Measurements from ENCODE around the gene GOLPH3. TPM values are rescaled to one million over a fixed set of nuclear protein-coding genes. Genes with fewer than 3 reads are reported as not detected.

Gene GOLPH3
- polyA plus RNA-seq, 2 donors = 31.9 to 34.9 TPM

- WGBS, 2 donors = 84 to 85% methylated on average over 2 of the region's 2 CpGs
- Histone ChIP-seq H3K27ac (ENCODE audit: low read depth in 2 of 2, low read length in 1 of 2) (no peak overlapping the region), H3K27me3 (ENCODE audit: control insufficient read depth in 1 of 2, insufficient read depth in 2 of 2, low read length in 2 of 2) (no peaks in the 10 kb centered on the region), H3K4me1 (ENCODE audit: control insufficient read depth in 2 of 2, insufficient read depth in 2 of 2, low read length in 1 of 2) (peaks cover 2 to 4% of the 10 kb centered on the region in 2 donors), H3K36me3 (ENCODE audit: control insufficient read depth in 2 of 2, insufficient read depth in 2 of 2, low read length in 1 of 2) (no peaks in the 10 kb centered on the region), H3K4me3 (ENCODE audit: low read depth in 1 of 2, low read length in 2 of 2) (no peak overlapping the region), H3K9me3 (ENCODE audit: control insufficient read depth in 2 of 2, insufficient read depth in 1 of 2, low read depth in 1 of 2, low read length in 1 of 2) (no peaks in the 10 kb centered on the region)
Measured at GRCh38 chr5:32158679-32158975, 15.5 kb downstream of the GOLPH3 start.

- Histone ChIP-seq H3K27ac (ENCODE audit: low read depth in 2 of 2, low read length in 1 of 2) (no peak overlapping the region), H3K9me3 (ENCODE audit: control insufficient read depth in 2 of 2, insufficient read depth in 1 of 2, low read depth in 1 of 2, low read length in 1 of 2) (no peaks in the 10 kb centered on the region), H3K4me1 (ENCODE audit: control insufficient read depth in 2 of 2, insufficient read depth in 2 of 2, low read length in 1 of 2) (peaks cover 2 to 4% of the 10 kb centered on the region in 2 donors), H3K27me3 (ENCODE audit: control insufficient read depth in 1 of 2, insufficient read depth in 2 of 2, low read length in 2 of 2) (no peaks in the 10 kb centered on the region), H3K4me3 (ENCODE audit: low read depth in 1 of 2, low read length in 2 of 2) (no peak overlapping the region), H3K36me3 (ENCODE audit: control insufficient read depth in 2 of 2, insufficient read depth in 2 of 2, low read length in 1 of 2) (no peaks in the 10 kb centered on the region)
- 85 to 88% methylated on average over 4 of the region's 4 CpGs for WGBS, 2 donors
Measured at GRCh38 chr5:32157078-32157477, 17.0 kb downstream of the GOLPH3 start.

- H3K4me1 ChIP-seq (ENCODE audit: control insufficient read depth in 2 of 2, insufficient read depth in 2 of 2, low read length in 1 of 2) = peaks cover 2 to 4% of the 10 kb centered on the region in 2 donors
- H3K27ac ChIP-seq (ENCODE audit: low read depth in 2 of 2, low read length in 1 of 2) = no peak overlapping the region
- WGBS, 2 donors = 89 to 92% methylated on average over 9 of the region's 9 CpGs
- H3K9me3 ChIP-seq (ENCODE audit: control insufficient read depth in 2 of 2, insufficient read depth in 1 of 2, low read depth in 1 of 2, low read length in 1 of 2) = no peaks in the 10 kb centered on the region
- no peaks in the 10 kb centered on the region for H3K36me3 ChIP-seq (ENCODE audit: control insufficient read depth in 2 of 2, insufficient read depth in 2 of 2, low read length in 1 of 2)
- no peaks in the 10 kb centered on the region for H3K27me3 ChIP-seq (ENCODE audit: control insufficient read depth in 1 of 2, insufficient read depth in 2 of 2, low read length in 2 of 2)
- no peak overlapping the region for H3K4me3 ChIP-seq (ENCODE audit: low read depth in 1 of 2, low read length in 2 of 2)
Measured at GRCh38 chr5:32156635-32157034, 17.5 kb downstream of the GOLPH3 start.

GRCh38 chr5:32155211-32155610 is 18.9 kb downstream of the GOLPH3 start:
- 89 to 91% methylated on average over 2 of the region's 2 CpGs for WGBS, 2 donors
- no peaks in the 10 kb centered on the region for H3K27me3 ChIP-seq (ENCODE audit: control insufficient read depth in 1 of 2, insufficient read depth in 2 of 2, low read length in 2 of 2)
- no peak overlapping the region for H3K4me3 ChIP-seq (ENCODE audit: low read depth in 1 of 2, low read length in 2 of 2)
- no peak overlapping the region for H3K27ac ChIP-seq (ENCODE audit: low read depth in 2 of 2, low read length in 1 of 2)
- peaks cover 2 to 4% of the 10 kb centered on the region in 2 donors for H3K4me1 ChIP-seq (ENCODE audit: control insufficient read depth in 2 of 2, insufficient read depth in 2 of 2, low read length in 1 of 2)
- H3K9me3 ChIP-seq (ENCODE audit: control insufficient read depth in 2 of 2, insufficient read depth in 1 of 2, low read depth in 1 of 2, low read length in 1 of 2) = no peaks in the 10 kb centered on the region
- H3K36me3 ChIP-seq (ENCODE audit: control insufficient read depth in 2 of 2, insufficient read depth in 2 of 2, low read length in 1 of 2) = no peaks in the 10 kb centered on the region

- Histone ChIP-seq H3K27ac (ENCODE audit: low read depth in 2 of 2, low read length in 1 of 2) (no peak overlapping the region), H3K4me1 (ENCODE audit: control insufficient read depth in 2 of 2, insufficient read depth in 2 of 2, low read length in 1 of 2) (peaks cover 2 to 4% of the 10 kb centered on the region in 2 donors)
- WGBS, 2 donors = 43 to 59% methylated on average over 3 of the region's 3 CpGs
Measured at GRCh38 chr5:32153723-32154122, 20.4 kb downstream of the GOLPH3 start.

GRCh38 chr5:32151198-32151597 is 22.9 kb downstream of the GOLPH3 start:
- Histone ChIP-seq H3K36me3 (ENCODE audit: control insufficient read depth in 2 of 2, insufficient read depth in 2 of 2, low read length in 1 of 2) (no peaks in the 10 kb centered on the region), H3K4me3 (ENCODE audit: low read depth in 1 of 2, low read length in 2 of 2) (no peak overlapping the region), H3K4me1 (ENCODE audit: control insufficient read depth in 2 of 2, insufficient read depth in 2 of 2, low read length in 1 of 2) (no peaks in the 10 kb centered on the region), H3K9me3 (ENCODE audit: control insufficient read depth in 2 of 2, insufficient read depth in 1 of 2, low read depth in 1 of 2, low read length in 1 of 2) (no peaks in the 10 kb centered on the region), H3K27me3 (ENCODE audit: control insufficient read depth in 1 of 2, insufficient read depth in 2 of 2, low read length in 2 of 2) (no peaks in the 10 kb centered on the region), H3K27ac (ENCODE audit: low read depth in 2 of 2, low read length in 1 of 2) (no peak overlapping the region)
- WGBS, 2 donors = 91 to 92% methylated on average over 6 of the region's 6 CpGs

More at GRCh38 chr5:32153723-32154122, 20.4 kb downstream of the GOLPH3 start:
- Histone ChIP-seq H3K27me3 (ENCODE audit: control insufficient read depth in 1 of 2, insufficient read depth in 2 of 2, low read length in 2 of 2) (no peaks in the 10 kb centered on the region), H3K4me3 (ENCODE audit: low read depth in 1 of 2, low read length in 2 of 2) (no peak overlapping the region), H3K9me3 (ENCODE audit: control insufficient read depth in 2 of 2, insufficient read depth in 1 of 2, low read depth in 1 of 2, low read length in 1 of 2) (no peaks in the 10 kb centered on the region), H3K36me3 (ENCODE audit: control insufficient read depth in 2 of 2, insufficient read depth in 2 of 2, low read length in 1 of 2) (no peaks in the 10 kb centered on the region)

GRCh38 chr5:32150366-32150765 is 23.8 kb downstream of the GOLPH3 start:
- no peaks in the 10 kb centered on the region for H3K4me1 ChIP-seq (ENCODE audit: control insufficient read depth in 2 of 2, insufficient read depth in 2 of 2, low read length in 1 of 2)
- no peaks in the 10 kb centered on the region for H3K9me3 ChIP-seq (ENCODE audit: control insufficient read depth in 2 of 2, insufficient read depth in 1 of 2, low read depth in 1 of 2, low read length in 1 of 2)
- H3K36me3 ChIP-seq (ENCODE audit: control insufficient read depth in 2 of 2, insufficient read depth in 2 of 2, low read length in 1 of 2) = no peaks in the 10 kb centered on the region
- no peak overlapping the region for H3K4me3 ChIP-seq (ENCODE audit: low read depth in 1 of 2, low read length in 2 of 2)
- H3K27me3 ChIP-seq (ENCODE audit: control insufficient read depth in 1 of 2, insufficient read depth in 2 of 2, low read length in 2 of 2) = no peaks in the 10 kb centered on the region
- 90 to 94% methylated on average over 1 of the region's 1 CpG for WGBS, 2 donors
- H3K27ac ChIP-seq (ENCODE audit: low read depth in 2 of 2, low read length in 1 of 2) = no peak overlapping the region

- H3K4me1 ChIP-seq (ENCODE audit: control insufficient read depth in 2 of 2, insufficient read depth in 2 of 2, low read length in 1 of 2) = no peaks in the 10 kb centered on the region
- H3K9me3 ChIP-seq (ENCODE audit: control insufficient read depth in 2 of 2, insufficient read depth in 1 of 2, low read depth in 1 of 2, low read length in 1 of 2) = no peaks in the 10 kb centered on the region
- no peaks in the 10 kb centered on the region for H3K27me3 ChIP-seq (ENCODE audit: control insufficient read depth in 1 of 2, insufficient read depth in 2 of 2, low read length in 2 of 2)
- no peaks in the 10 kb centered on the region for H3K36me3 ChIP-seq (ENCODE audit: control insufficient read depth in 2 of 2, insufficient read depth in 2 of 2, low read length in 1 of 2)
- H3K4me3 ChIP-seq (ENCODE audit: low read depth in 1 of 2, low read length in 2 of 2) = no peak overlapping the region
- WGBS, 2 donors = 91 to 93% methylated on average over 4 of the region's 4 CpGs
- H3K27ac ChIP-seq (ENCODE audit: low read depth in 2 of 2, low read length in 1 of 2) = no peak overlapping the region
Measured at GRCh38 chr5:32147959-32148358, 26.2 kb downstream of the GOLPH3 start.

- no peaks in the 10 kb centered on the region for H3K27me3 ChIP-seq (ENCODE audit: control insufficient read depth in 1 of 2, insufficient read depth in 2 of 2, low read length in 2 of 2)
- H3K9me3 ChIP-seq (ENCODE audit: control insufficient read depth in 2 of 2, insufficient read depth in 1 of 2, low read depth in 1 of 2, low read length in 1 of 2) = no peaks in the 10 kb centered on the region
- H3K36me3 ChIP-seq (ENCODE audit: control insufficient read depth in 2 of 2, insufficient read depth in 2 of 2, low read length in 1 of 2) = no peaks in the 10 kb centered on the region
- no peak overlapping the region for H3K4me3 ChIP-seq (ENCODE audit: low read depth in 1 of 2, low read length in 2 of 2)
- H3K27ac ChIP-seq (ENCODE audit: low read depth in 2 of 2, low read length in 1 of 2) = no peak overlapping the region
- WGBS, 2 donors = 61 to 68% methylated on average over 3 of the region's 3 CpGs
- H3K4me1 ChIP-seq (ENCODE audit: control insufficient read depth in 2 of 2, insufficient read depth in 2 of 2, low read length in 1 of 2) = no peaks in the 10 kb centered on the region
Measured at GRCh38 chr5:32147236-32147635, 26.9 kb downstream of the GOLPH3 start.

- WGBS, 2 donors = 54 to 74% methylated on average over 2 of the region's 2 CpGs
Measured at GRCh38 chr5:32145378-32145777, 28.7 kb downstream of the GOLPH3 start.

More at GRCh38 chr5:32145378-32145777, 28.7 kb downstream of the GOLPH3 start:
- Histone ChIP-seq H3K27ac (ENCODE audit: low read depth in 2 of 2, low read length in 1 of 2) (no peak overlapping the region), H3K36me3 (ENCODE audit: control insufficient read depth in 2 of 2, insufficient read depth in 2 of 2, low read length in 1 of 2) (no peaks in the 10 kb centered on the region), H3K4me3 (ENCODE audit: low read depth in 1 of 2, low read length in 2 of 2) (no peak overlapping the region), H3K27me3 (ENCODE audit: control insufficient read depth in 1 of 2, insufficient read depth in 2 of 2, low read length in 2 of 2) (no peaks in the 10 kb centered on the region), H3K4me1 (ENCODE audit: control insufficient read depth in 2 of 2, insufficient read depth in 2 of 2, low read length in 1 of 2) (no peaks in the 10 kb centered on the region), H3K9me3 (ENCODE audit: control insufficient read depth in 2 of 2, insufficient read depth in 1 of 2, low read depth in 1 of 2, low read length in 1 of 2) (no peaks in the 10 kb centered on the region)
